BLaER1 treated with 17β-estradiol and CSF1 and Interleukin-3, amounts not matched to agents 10 nM and 100 nM (cell line): ENCODE data around the gene USP43.

Experiments
- H3K27ac ChIP-seq, 11 experiments: shearing (Covaris generic); formaldehyde crosslinking; 2 replicates each; pipeline ENCODE4 v1.8.1; 2022
- H3K27me3 ChIP-seq, 11 experiments: shearing (Covaris generic); formaldehyde crosslinking; 2 replicates each; pipeline ENCODE4 v1.8.1; 2022
- H3K36me3 ChIP-seq, 11 experiments: shearing (Covaris generic); formaldehyde crosslinking; 2 replicates each; pipeline ENCODE4 v1.8.1; 2022
- H3K4me1 ChIP-seq, 10 experiments: shearing (Covaris generic); formaldehyde crosslinking; 2 replicates each; pipeline ENCODE4 v1.8.1; 2022
- H3K4me2 ChIP-seq, 11 experiments: shearing (Covaris generic); formaldehyde crosslinking; 2 replicates each; pipeline ENCODE4 v1.8.1; 2022
- H3K4me3 ChIP-seq, 10 experiments: shearing (Covaris generic); formaldehyde crosslinking; 2 replicates each; pipeline ENCODE4 v1.8.1; 2022
- H3K9ac ChIP-seq, 11 experiments: shearing (Covaris generic); formaldehyde crosslinking; 2 replicates each; pipeline ENCODE4 v1.8.1; 2022
- H3K9me3 ChIP-seq, 11 experiments: shearing (Covaris generic); formaldehyde crosslinking; replicated peaks in 1 of 11; 2 replicates each; pipeline ENCODE4 v1.8.1; 2022
- H4K20me1 ChIP-seq, 11 experiments: shearing (Covaris generic); formaldehyde crosslinking; 2 replicates each; pipeline ENCODE4 v1.8.1; 2022
- Cebpa-rat ChIP-seq, 11 experiments: shearing (Covaris generic); IDR thresholded peaks; 2 replicates each; pipeline ENCODE4 v1.8.1; 2022

USP43 gene

GRCh38 chr17:9705745-9706144 lies 60.4 kb downstream of the USP43 start:
- H3K4me3 ChIP-seq = no peak overlapping the region
- no peak overlapping the region for H3K9ac ChIP-seq
- no peak for TF ChIP-seq Cebpa-rat (IDR thresholded peaks at IDR 0.05)
- H3K27ac ChIP-seq = no peak overlapping the region
- no peaks in the 10 kb centered on the region for H4K20me1 ChIP-seq
- H3K9me3 ChIP-seq = peaks cover 0 to 5% (median 0%) of the 10 kb centered on the region in 11 experiments; a peak in 1 of 22 replicates
- peaks cover 15 to 60% (median 53%) of the 10 kb centered on the region in 10 experiments for H3K4me1 ChIP-seq
- no peaks in the 10 kb centered on the region for H3K27me3 ChIP-seq
- H3K4me2 ChIP-seq = peak overlapping the region in 7 of 11 experiments; percentile 1 to 96 (median 52); a peak in 11 of 22 replicates
- H3K36me3 ChIP-seq = peaks cover 0 to 14% (median 0%) of the 10 kb centered on the region in 11 experiments; a peak in 2 of 22 replicates

GRCh38 chr17:9707948-9708347 lies 62.6 kb downstream of the USP43 start:
- Histone ChIP-seq H3K4me3 (no peak overlapping the region), H3K27me3 (no peaks in the 10 kb centered on the region), H4K20me1 (no peaks in the 10 kb centered on the region), H3K4me2 (no peak overlapping the region), H3K9me3 (peaks cover 0 to 14% (median 0%) of the 10 kb centered on the region in 11 experiments; a peak in 3 of 22 replicates), H3K36me3 (peaks cover 0 to 14% (median 0%) of the 10 kb centered on the region in 11 experiments; a peak in 10 of 22 replicates), H3K27ac (no peak overlapping the region), H3K9ac (no peak overlapping the region), H3K4me1 (peaks cover 10 to 38% (median 31%) of the 10 kb centered on the region in 10 experiments)
- no peak for TF ChIP-seq Cebpa-rat (IDR thresholded peaks at IDR 0.05)

GRCh38 chr17:9714801-9715200 lies 69.5 kb downstream of the USP43 start:
- H3K4me1 ChIP-seq = no peaks in the 10 kb centered on the region
- H3K4me3 ChIP-seq = no peak overlapping the region
- no peak overlapping the region for H3K4me2 ChIP-seq
- H3K27ac ChIP-seq = no peak overlapping the region
- H4K20me1 ChIP-seq = no peaks in the 10 kb centered on the region
- peaks cover 0 to 20% (median 4%) of the 10 kb centered on the region in 11 experiments; a peak in 7 of 22 replicates for H3K9me3 ChIP-seq
- no peak for TF ChIP-seq Cebpa-rat (IDR thresholded peaks at IDR 0.05)
- H3K36me3 ChIP-seq = peaks cover 0 to 24% (median 5%) of the 10 kb centered on the region in 11 experiments; a peak in 10 of 22 replicates
- H3K27me3 ChIP-seq = no peaks in the 10 kb centered on the region
- H3K9ac ChIP-seq = no peak overlapping the region

- TF ChIP-seq Cebpa-rat (IDR thresholded peaks at IDR 0.05) = no peak
- Histone ChIP-seq H3K9me3 (peaks cover 0 to 20% (median 4%) of the 10 kb centered on the region in 11 experiments; a peak in 7 of 22 replicates), H3K4me3 (no peak overlapping the region), H3K9ac (no peak overlapping the region), H3K36me3 (peaks cover 0 to 24% (median 5%) of the 10 kb centered on the region in 11 experiments; a peak in 10 of 22 replicates), H4K20me1 (no peaks in the 10 kb centered on the region), H3K4me1 (no peaks in the 10 kb centered on the region), H3K27me3 (no peaks in the 10 kb centered on the region), H3K4me2 (no peak overlapping the region), H3K27ac (no peak overlapping the region)
Observed at GRCh38 chr17:9715503-9716016, 70.2 kb downstream of the USP43 start.

GRCh38 chr17:9725575-9725974 lies 80.3 kb downstream of the USP43 start:
- Histone ChIP-seq H3K4me3 (no peak overlapping the region), H3K4me2 (peak overlapping the region; percentile 26 to 71 (median 62)), H3K4me1 (peaks cover 13 to 32% (median 28%) of the 10 kb centered on the region in 10 experiments), H3K9me3 (no peaks in the 10 kb centered on the region), H3K27me3 (no peaks in the 10 kb centered on the region), H4K20me1 (no peaks in the 10 kb centered on the region), H3K36me3 (peaks cover 0 to 10% (median 0%) of the 10 kb centered on the region in 11 experiments; a peak in 5 of 22 replicates), H3K9ac (peak overlapping the region in 1 of 11 experiments; percentile 2; a peak in 1 of 22 replicates), H3K27ac (peak overlapping the region in 2 of 11 experiments; percentile 1 to 4; a peak in 1 of 22 replicates)
- no peak for TF ChIP-seq Cebpa-rat (IDR thresholded peaks at IDR 0.05)

- Histone ChIP-seq H3K9ac (no peak overlapping the region), H4K20me1 (no peaks in the 10 kb centered on the region), H3K36me3 (peaks cover 0 to 15% (median 0%) of the 10 kb centered on the region in 11 experiments; a peak in 5 of 22 replicates), H3K27ac (no peak overlapping the region), H3K4me3 (no peak overlapping the region), H3K27me3 (no peaks in the 10 kb centered on the region), H3K4me2 (peak overlapping the region in 10 of 11 experiments; percentile 38 to 71 (median 63); a peak in 18 of 22 replicates), H3K4me1 (peaks cover 13 to 29% (median 25%) of the 10 kb centered on the region in 10 experiments), H3K9me3 (peaks cover 0 to 6% (median 3%) of the 10 kb centered on the region in 11 experiments; a peak in 17 of 22 replicates)
- no peak for TF ChIP-seq Cebpa-rat (IDR thresholded peaks at IDR 0.05)
Observed at GRCh38 chr17:9726291-9726690, 81.0 kb downstream of the USP43 start.

GRCh38 chr17:9728005-9728404 lies 82.7 kb downstream of the USP43 start:
- Histone ChIP-seq H3K27me3 (no peaks in the 10 kb centered on the region), H3K4me3 (no peak overlapping the region), H3K36me3 (peaks cover 0 to 15% (median 0%) of the 10 kb centered on the region in 11 experiments; a peak in 5 of 22 replicates), H3K27ac (no peak overlapping the region), H3K4me2 (no peak overlapping the region), H3K9me3 (peaks cover 0 to 18% (median 13%) of the 10 kb centered on the region in 11 experiments; a peak in 18 of 22 replicates), H4K20me1 (no peaks in the 10 kb centered on the region), H3K4me1 (peaks cover 13 to 21% (median 16%) of the 10 kb centered on the region in 10 experiments), H3K9ac (no peak overlapping the region)
- TF ChIP-seq Cebpa-rat (IDR thresholded peaks at IDR 0.05) = no peak

GRCh38 chr17:9728564-9728963 lies 83.2 kb downstream of the USP43 start:
- no peak overlapping the region for H3K9ac ChIP-seq
- H3K4me2 ChIP-seq = no peak overlapping the region
- peaks cover 0 to 18% (median 13%) of the 10 kb centered on the region in 11 experiments; a peak in 18 of 22 replicates for H3K9me3 ChIP-seq
- H4K20me1 ChIP-seq = no peaks in the 10 kb centered on the region
- no peaks in the 10 kb centered on the region for H3K27me3 ChIP-seq
- H3K27ac ChIP-seq = no peak overlapping the region
- H3K4me3 ChIP-seq = no peak overlapping the region
- TF ChIP-seq Cebpa-rat (IDR thresholded peaks at IDR 0.05) = no peak
- peaks cover 0 to 15% (median 0%) of the 10 kb centered on the region in 11 experiments; a peak in 5 of 22 replicates for H3K36me3 ChIP-seq
- peaks cover 13 to 21% (median 16%) of the 10 kb centered on the region in 10 experiments for H3K4me1 ChIP-seq

- H3K4me3 ChIP-seq = no peak overlapping the region
- no peaks in the 10 kb centered on the region for H3K27me3 ChIP-seq
- peaks cover 13 to 21% (median 16%) of the 10 kb centered on the region in 10 experiments for H3K4me1 ChIP-seq
- peaks cover 0 to 18% (median 13%) of the 10 kb centered on the region in 11 experiments; a peak in 18 of 22 replicates for H3K9me3 ChIP-seq
- H3K36me3 ChIP-seq = peaks cover 0 to 15% (median 0%) of the 10 kb centered on the region in 11 experiments; a peak in 5 of 22 replicates
- no peak for TF ChIP-seq Cebpa-rat (IDR thresholded peaks at IDR 0.05)
- H3K9ac ChIP-seq = no peak overlapping the region
- H3K4me2 ChIP-seq = no peak overlapping the region
- H3K27ac ChIP-seq = no peak overlapping the region
- no peaks in the 10 kb centered on the region for H4K20me1 ChIP-seq
Observed at GRCh38 chr17:9729034-9729650, 83.8 kb downstream of the USP43 start.
